IPS-NIHi11 (cell line): ENCODE results near the gene IQSEC1.
"Not testable (repeated sequence)": the region's sequence is repeated elsewhere in the genome, so short reads cannot be mapped to it uniquely, and the experiment has no call there.

Source experiments
- DNase-seq: peaks from one replicate; pipeline ENCODE4 v3.0.0; 2012; ENCODE audit warnings: mixed read lengths, low spot score

The IQSEC1 gene

GRCh38 chr3:12893247-12893646, 180.0 kb downstream of the IQSEC1 start:
- DNase-seq = no peak

GRCh38 chr3:12892840-12893189, 180.4 kb downstream of the IQSEC1 start:
- DNase-seq = no peak

GRCh38 chr3:12891985-12892839, 181.0 kb downstream of the IQSEC1 start:
- peak; percentile 70 for DNase-seq

GRCh38 chr3:12891391-12891984, 181.7 kb downstream of the IQSEC1 start:
- no peak for DNase-seq

- no peak for DNase-seq
Measured at GRCh38 chr3:12890610-12891390, 182.4 kb downstream of the IQSEC1 start.

- DNase-seq = no peak
Measured at GRCh38 chr3:12886736-12887135, 186.5 kb downstream of the IQSEC1 start.

GRCh38 chr3:12886106-12886679, 187.0 kb downstream of the IQSEC1 start:
- DNase-seq = no peak

- no peak for DNase-seq
Measured at GRCh38 chr3:12885583-12885930, 187.7 kb downstream of the IQSEC1 start.

GRCh38 chr3:12884790-12885582, 188.2 kb downstream of the IQSEC1 start:
- DNase-seq = no peak

- DNase-seq = peak; percentile 24
Measured at GRCh38 chr3:12884186-12884680, 189.0 kb downstream of the IQSEC1 start.

GRCh38 chr3:12882336-12883310, 190.6 kb downstream of the IQSEC1 start:
- DNase-seq = no peak

GRCh38 chr3:12881858-12882257, 191.4 kb downstream of the IQSEC1 start:
- DNase-seq = not testable (repeated sequence)

- no peak for DNase-seq
Measured at GRCh38 chr3:12879191-12879815, 193.9 kb downstream of the IQSEC1 start.

- not testable (repeated sequence) for DNase-seq
Measured at GRCh38 chr3:12878758-12879157, 194.5 kb downstream of the IQSEC1 start.

GRCh38 chr3:12878141-12878574, 195.1 kb downstream of the IQSEC1 start:
- no peak for DNase-seq

- DNase-seq = no peak
Measured at GRCh38 chr3:12877040-12877439, 196.2 kb downstream of the IQSEC1 start.

- DNase-seq = peak; percentile 93
Measured at GRCh38 chr3:12875857-12876836, 197.1 kb downstream of the IQSEC1 start.

GRCh38 chr3:12871404-12871983, 201.7 kb downstream of the IQSEC1 start:
- DNase-seq = no peak
